ENCODE results near the gene SNX14.
"Not testable (repeated sequence)": the region's sequence is repeated elsewhere in the genome, so short reads cannot be mapped to it uniquely, and the experiment has no call there.

Gene SNX14

GRCh38 chr6:85591207-85591606 is 2.5 kb downstream of the SNX14 start:
- no peak for DNase-seq (ENCODE audit: low read depth, low spot score)

- DNase-seq (ENCODE audit: low read depth, low spot score), result no peak
Observed at GRCh38 chr6:85585741-85586140, 7.9 kb downstream of the SNX14 start.

GRCh38 chr6:85582832-85583231 is 10.8 kb downstream of the SNX14 start:
- DNase-seq (ENCODE audit: low read depth, low spot score), result not testable (repeated sequence)

GRCh38 chr6:85581572-85581971 is 12.1 kb downstream of the SNX14 start:
- DNase-seq (ENCODE audit: low read depth, low spot score), result no peak

GRCh38 chr6:85580878-85581267 is 12.8 kb downstream of the SNX14 start:
- DNase-seq (ENCODE audit: low read depth, low spot score), result no peak

GRCh38 chr6:85580118-85580877 is 13.4 kb downstream of the SNX14 start:
- DNase-seq (ENCODE audit: low read depth, low spot score), result no peak

GRCh38 chr6:85579581-85579980 is 14.1 kb downstream of the SNX14 start:
- no peak for DNase-seq (ENCODE audit: low read depth, low spot score)

GRCh38 chr6:85576476-85576875 is 17.2 kb downstream of the SNX14 start:
- DNase-seq (ENCODE audit: low read depth, low spot score), result no peak

- peak; percentile 63 for DNase-seq (ENCODE audit: low read depth, low spot score)
Observed at GRCh38 chr6:85574932-85575598, 18.6 kb downstream of the SNX14 start.

- DNase-seq (ENCODE audit: low read depth, low spot score), result no peak
Observed at GRCh38 chr6:85569323-85569722, 24.3 kb downstream of the SNX14 start.

GRCh38 chr6:85568411-85568810 is 25.2 kb downstream of the SNX14 start:
- no peak for DNase-seq (ENCODE audit: low read depth, low spot score)

GRCh38 chr6:85565736-85566135 is 27.9 kb downstream of the SNX14 start:
- DNase-seq (ENCODE audit: low read depth, low spot score), result no peak

- not testable (repeated sequence) for DNase-seq (ENCODE audit: low read depth, low spot score)
Observed at GRCh38 chr6:85564223-85564622, 29.4 kb downstream of the SNX14 start.

- no peak for DNase-seq (ENCODE audit: low read depth, low spot score)
Observed at GRCh38 chr6:85561750-85562357, 31.8 kb downstream of the SNX14 start.

GRCh38 chr6:85556992-85557668 is 36.5 kb downstream of the SNX14 start:
- DNase-seq (ENCODE audit: low read depth, low spot score), result no peak

GRCh38 chr6:85552652-85553051 is 41.0 kb downstream of the SNX14 start:
- no peak for DNase-seq (ENCODE audit: low read depth, low spot score)

GRCh38 chr6:85551264-85551663 is 42.4 kb downstream of the SNX14 start:
- DNase-seq (ENCODE audit: low read depth, low spot score), result no peak

GRCh38 chr6:85547719-85548118 is 45.9 kb downstream of the SNX14 start:
- DNase-seq (ENCODE audit: low read depth, low spot score), result no peak

GRCh38 chr6:85544776-85545175 is 48.9 kb downstream of the SNX14 start:
- DNase-seq (ENCODE audit: low read depth, low spot score), result no peak

GRCh38 chr6:85537055-85537494 is 56.6 kb downstream of the SNX14 start:
- peak; percentile 1 for DNase-seq (ENCODE audit: low read depth, low spot score)

- DNase-seq (ENCODE audit: low read depth, low spot score), result not testable (repeated sequence)
Observed at GRCh38 chr6:85524281-85524680, 69.4 kb downstream of the SNX14 start.

GRCh38 chr6:85516168-85516567 is 77.5 kb downstream of the SNX14 start:
- no peak for DNase-seq (ENCODE audit: low read depth, low spot score)
